GM21825 (cell line): ENCODE results near the gene VWA7.

Experiments used
- ATAC-seq: cut with Tn5 transposase; IDR thresholded peaks from one replicate; pipeline ENCODE4 v1.9.1; 2021; ENCODE audit warnings: mild to moderate bottlenecking, moderate library complexity; ENCODE audit not compliant: unreplicated experiment

The VWA7 gene

GRCh38 chr6:31778999-31779885 is 2.1 kb upstream of the VWA7 start:
- ATAC-seq = no peak

- no peak for ATAC-seq
Observed at GRCh38 chr6:31778193-31778592, 1.1 kb upstream of the VWA7 start.

- no peak for ATAC-seq
Observed at GRCh38 chr6:31777667-31778050, 531 bp upstream of the VWA7 start.

GRCh38 chr6:31776485-31776988 is 591 bp downstream of the VWA7 start:
- no peak for ATAC-seq

GRCh38 chr6:31775633-31776484 is 1.3 kb downstream of the VWA7 start:
- ATAC-seq = no peak

GRCh38 chr6:31775184-31775583 is 1.9 kb downstream of the VWA7 start:
- ATAC-seq = no peak

GRCh38 chr6:31771992-31772358 is 5.2 kb downstream of the VWA7 start:
- ATAC-seq = no peak

- no peak for ATAC-seq
Observed at GRCh38 chr6:31770860-31771259, 6.3 kb downstream of the VWA7 start.

GRCh38 chr6:31769684-31770371 is 7.3 kb downstream of the VWA7 start:
- ATAC-seq = no peak

- no peak for ATAC-seq
Observed at GRCh38 chr6:31768363-31769257, 8.5 kb downstream of the VWA7 start.

GRCh38 chr6:31767096-31767645 is 10.0 kb downstream of the VWA7 start:
- ATAC-seq = no peak

- ATAC-seq = no peak
Observed at GRCh38 chr6:31765910-31766794, 11.0 kb downstream of the VWA7 start.

GRCh38 chr6:31765559-31765909 is 11.6 kb downstream of the VWA7 start:
- no peak for ATAC-seq

GRCh38 chr6:31764198-31764597 is 12.9 kb downstream of the VWA7 start:
- no peak for ATAC-seq

- ATAC-seq = no peak
Observed at GRCh38 chr6:31763619-31763940, 13.5 kb downstream of the VWA7 start.

GRCh38 chr6:31762878-31763618 is 14.1 kb downstream of the VWA7 start:
- ATAC-seq = no peak

GRCh38 chr6:31762356-31762755 is 14.8 kb downstream of the VWA7 start, which contains the start of gene SAPCD1:
TSS of gene SAPCD1 (plus strand) at chr6:31762656. CDS start at chr6:31763055, 399 bp downstream.
- no peak for ATAC-seq

- no peak for ATAC-seq
Observed at GRCh38 chr6:31761343-31761742, 15.8 kb downstream of the VWA7 start.
